ENCODE data around the gene ORAI3.

ORAI3 gene

Small RNA genes lying within 50 kb of the gene (small RNA-seq; reads per million reads assigned to genes)
- gene AC135048.1: 0 reads per million in 2 experiments
